Endothelial cell of umbilical vein (primary cell): ENCODE data around the gene KCTD1.

Source experiments
- POLR2A ChIP-seq: IDR thresholded peaks from 2 replicates; pipeline ENCODE4 v1.6.1; 2012; ENCODE audit warnings: low read depth, mild to moderate bottlenecking, control low read depth, low read length
- POLR2AphosphoS5 ChIP-seq: IDR thresholded peaks from 2 replicates; pipeline ENCODE4 v1.6.1; 2012; ENCODE audit warnings: low read depth, mild to moderate bottlenecking, control low read depth, low read length, moderate library complexity; ENCODE audit not compliant: insufficient read depth
- TF ChIP-seq, protein P1 (sequence below), 2 donors: IDR thresholded peaks; 1 replicate in 1 of 2; 2 replicates in 1 of 2; pipeline ENCODE4 v1.5.1; 2011; ENCODE audit warnings: low read length in 2 of 2, mild to moderate bottlenecking in 2 of 2, moderate library complexity in 2 of 2, control low read depth in 1 of 2, inconsistent platforms in 1 of 2, low read depth in 1 of 2; ENCODE audit not compliant: insufficient read depth in 1 of 2; ENCODE audit errors: extremely low read depth in 1 of 2

DNA sequence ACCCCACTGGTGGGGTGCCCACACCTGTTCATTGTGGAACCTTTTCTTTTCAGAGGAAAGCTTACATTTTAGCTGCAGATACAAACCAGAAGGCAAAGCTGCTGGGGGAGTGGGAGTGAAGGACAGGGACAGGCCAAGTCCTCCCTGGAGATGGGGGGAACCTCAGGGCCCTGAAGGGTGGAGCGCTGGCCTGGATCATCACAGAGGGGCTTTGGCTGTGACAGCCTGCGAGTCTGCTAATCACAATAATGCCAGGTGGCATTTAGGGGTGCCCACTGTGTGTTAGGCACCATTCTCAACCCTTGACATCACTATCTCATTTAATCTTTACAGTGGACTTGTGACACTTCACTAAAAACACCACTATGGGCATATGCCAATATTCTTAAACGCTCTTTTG, 27.4 kb downstream of the KCTD1 start:
- TF ChIP-seq, protein P1, sequence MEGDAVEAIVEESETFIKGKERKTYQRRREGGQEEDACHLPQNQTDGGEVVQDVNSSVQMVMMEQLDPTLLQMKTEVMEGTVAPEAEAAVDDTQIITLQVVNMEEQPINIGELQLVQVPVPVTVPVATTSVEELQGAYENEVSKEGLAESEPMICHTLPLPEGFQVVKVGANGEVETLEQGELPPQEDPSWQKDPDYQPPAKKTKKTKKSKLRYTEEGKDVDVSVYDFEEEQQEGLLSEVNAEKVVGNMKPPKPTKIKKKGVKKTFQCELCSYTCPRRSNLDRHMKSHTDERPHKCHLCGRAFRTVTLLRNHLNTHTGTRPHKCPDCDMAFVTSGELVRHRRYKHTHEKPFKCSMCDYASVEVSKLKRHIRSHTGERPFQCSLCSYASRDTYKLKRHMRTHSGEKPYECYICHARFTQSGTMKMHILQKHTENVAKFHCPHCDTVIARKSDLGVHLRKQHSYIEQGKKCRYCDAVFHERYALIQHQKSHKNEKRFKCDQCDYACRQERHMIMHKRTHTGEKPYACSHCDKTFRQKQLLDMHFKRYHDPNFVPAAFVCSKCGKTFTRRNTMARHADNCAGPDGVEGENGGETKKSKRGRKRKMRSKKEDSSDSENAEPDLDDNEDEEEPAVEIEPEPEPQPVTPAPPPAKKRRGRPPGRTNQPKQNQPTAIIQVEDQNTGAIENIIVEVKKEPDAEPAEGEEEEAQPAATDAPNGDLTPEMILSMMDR (IDR thresholded peaks at IDR 0.05; ENCODE audit: extremely low read depth in 1 of 2, insufficient read depth in 1 of 2, low read depth in 1 of 2, low read length in 2 of 2) = no peak
- TF ChIP-seq POLR2AphosphoS5 (no peak), POLR2A (no peak)
